Activated naive CD4-positive, alpha-beta T cell treated with anti-CD3 and anti-CD28 coated beads for 36 hours (primary cell): Measurements from ENCODE around the gene KRT2. TPM values are rescaled to one million over a fixed set of nuclear protein-coding genes. Genes with fewer than 3 reads are reported as not detected.

Experiments used
- CTCF ChIA-PET: fragments of 350-600 bp; sonication (Branson Sonifier 250); formaldehyde crosslinking; loops from one replicate; lab custom pipeline; 2021; ENCODE audit warnings: antibody characterized with exemption; lab: Charles Lee
- DNase-seq: peaks from one replicate; pipeline ENCODE4 v3.0.0-alpha.2; 2020
- H3K27ac Mint-ChIP-seq: one replicate; pipeline ENCODE4 v1.8.0; 2021; ENCODE audit warnings: mild to moderate bottlenecking, mixed read lengths
- H3K27me3 Mint-ChIP-seq: one replicate; pipeline ENCODE4 v1.8.0; 2021; ENCODE audit warnings: low read depth, mixed read lengths
- H3K36me3 Mint-ChIP-seq: one replicate; pipeline ENCODE4 v1.8.0; 2021; ENCODE audit warnings: low read depth, mixed read lengths
- H3K4me1 Mint-ChIP-seq: one replicate; pipeline ENCODE4 v1.8.0; 2021; ENCODE audit warnings: low read depth, mixed read lengths
- H3K4me3 Mint-ChIP-seq: one replicate; pipeline ENCODE4 v1.8.0; 2021; ENCODE audit warnings: mild to moderate bottlenecking, moderate library complexity, mixed read lengths
- H3K9me3 Mint-ChIP-seq: one replicate; pipeline ENCODE4 v1.8.0; 2021; ENCODE audit warnings: mixed read lengths
- intact Hi-C: fragments of 100-400 bp; cut with micrococcal nuclease; formaldehyde crosslinking; loops from one replicate; pipeline ENCODE4 v1.15.1; 2023
- total RNA-seq, 2 experiments: library from RNA; stranded (reverse); gene quantifications; one replicate each; pipeline ENCODE4 v1.2.3, GENCODE V29; 2021

KRT2 gene
- total RNA-seq, 2 experiments from 2014 or later, result not detected

DNA sequence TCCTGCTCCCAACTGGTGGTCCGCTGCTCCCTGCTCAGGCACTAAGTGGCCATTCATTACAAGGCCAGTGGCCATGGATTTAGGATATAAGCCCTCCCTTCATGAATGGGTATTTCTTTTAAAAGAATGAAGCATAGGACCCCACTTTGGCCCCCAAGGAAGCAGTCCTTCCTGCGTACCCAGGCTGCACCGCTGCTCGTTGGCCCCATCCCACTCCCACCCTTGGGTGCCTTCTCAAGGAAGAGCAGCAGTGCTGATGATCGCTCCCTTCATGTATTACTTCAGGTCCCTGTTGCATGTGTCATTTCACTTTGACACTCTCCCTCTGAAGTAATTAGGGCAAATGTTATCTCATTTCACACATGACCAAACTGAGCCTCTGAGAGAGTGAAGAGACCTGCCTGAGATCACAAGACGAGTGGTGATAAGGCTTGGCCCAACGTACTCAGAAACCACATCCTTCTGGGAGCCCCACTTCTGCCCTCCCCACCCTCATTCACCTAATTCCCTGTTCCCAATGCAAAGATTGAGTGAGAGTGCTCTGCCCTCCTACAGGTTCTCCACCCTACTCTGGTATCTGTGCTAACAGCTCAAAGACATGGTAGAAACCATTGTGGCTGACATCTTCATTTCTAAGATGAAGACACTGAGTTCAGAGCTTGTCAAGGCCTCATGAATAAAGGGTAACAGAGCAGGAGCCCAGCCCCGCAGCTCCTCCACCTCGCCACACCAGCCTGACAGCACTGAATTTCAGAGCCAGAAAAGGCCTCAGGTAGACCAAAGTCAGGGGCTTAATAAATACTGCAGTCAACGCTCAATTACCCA, 10.3 kb upstream of the KRT2 start:
- intact Hi-C loops, result no loop called here
- H3K27me3 Mint-ChIP-seq, result no peaks in the 10 kb centered on the region
- peaks cover 2% of the 10 kb centered on the region for H3K4me1 Mint-ChIP-seq
- DNase-seq, result no peak
- CTCF ChIA-PET, result interaction anchor here (1.0 kb wide), 1 partner anchor 218 kb away, joined by 3 read pairs; no protein-coding TSS in a partner anchor
- H3K36me3 Mint-ChIP-seq, result no peaks in the 10 kb centered on the region
- no peak overlapping the region for H3K27ac Mint-ChIP-seq
- no peaks in the 10 kb centered on the region for H3K9me3 Mint-ChIP-seq
- no peak overlapping the region for H3K4me3 Mint-ChIP-seq

DNA sequence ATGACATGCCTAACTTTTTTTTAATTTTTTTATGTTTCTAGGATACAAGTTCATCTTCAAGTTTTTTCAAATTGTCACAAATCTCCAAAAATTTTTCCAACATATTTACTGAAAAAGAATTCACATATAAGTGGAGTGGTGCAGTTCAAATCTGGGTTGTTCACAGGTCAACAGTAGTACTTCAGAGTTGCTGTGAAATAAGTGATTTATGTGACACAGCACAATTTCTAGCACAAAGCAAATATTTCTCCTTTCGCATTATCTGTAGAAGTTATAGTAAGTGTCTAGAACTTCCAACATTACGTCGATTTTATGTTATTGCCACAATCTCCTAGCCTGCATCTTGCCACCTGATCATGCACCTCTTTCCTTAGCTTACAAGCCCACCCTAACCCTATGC, 9.7 kb upstream of the KRT2 start:
- H3K27ac Mint-ChIP-seq, result no peak overlapping the region
- CTCF ChIA-PET, result no interaction called here
- peaks cover 2% of the 10 kb centered on the region for H3K4me1 Mint-ChIP-seq

DNA sequence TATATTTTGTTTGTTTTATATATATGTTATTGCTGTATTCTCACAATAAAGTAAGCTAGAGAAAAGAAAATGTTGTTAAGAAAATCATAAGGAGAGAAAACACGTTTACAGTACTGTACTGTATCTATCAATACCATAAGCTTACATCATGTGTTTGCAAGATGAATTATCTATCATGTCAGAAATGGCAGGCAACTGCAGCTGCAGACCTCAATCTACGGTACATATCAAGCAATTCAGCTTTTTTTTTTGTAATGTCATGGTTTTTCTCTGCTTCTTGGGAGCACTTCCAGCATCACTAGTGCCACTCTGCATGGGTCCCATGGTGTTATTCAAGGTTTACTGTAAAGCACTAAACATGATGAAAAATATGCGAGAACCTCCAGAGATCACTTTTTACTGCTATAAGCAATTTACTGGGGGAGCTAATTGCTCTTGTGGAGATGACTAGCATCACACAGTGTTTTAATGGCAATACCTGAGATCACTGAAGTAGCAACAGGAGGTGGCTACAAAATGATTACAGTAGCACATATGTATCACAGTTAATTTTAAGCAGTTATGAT, 9.0 kb upstream of the KRT2 start:
- H3K36me3 Mint-ChIP-seq, result no peaks in the 10 kb centered on the region
- H3K27me3 Mint-ChIP-seq, result no peaks in the 10 kb centered on the region
- no peak overlapping the region for H3K4me3 Mint-ChIP-seq
- peaks cover 7% of the 10 kb centered on the region for H3K4me1 Mint-ChIP-seq
- DNase-seq, result no peak
- intact Hi-C loops, result no loop called here
- no peaks in the 10 kb centered on the region for H3K9me3 Mint-ChIP-seq
- no peak overlapping the region for H3K27ac Mint-ChIP-seq
- CTCF ChIA-PET, result interaction anchor here (0.7 kb wide), 1 partner anchor 30 kb away, joined by 3 read pairs; no protein-coding TSS in a partner anchor

More for the DNA sequence above, 9.7 kb upstream of the KRT2 start:
- intact Hi-C loops, result no loop called here
- no peak for DNase-seq
- Mint-ChIP-seq H3K27me3 (no peaks in the 10 kb centered on the region), H3K4me3 (no peak overlapping the region), H3K36me3 (no peaks in the 10 kb centered on the region), H3K9me3 (no peaks in the 10 kb centered on the region)

DNA sequence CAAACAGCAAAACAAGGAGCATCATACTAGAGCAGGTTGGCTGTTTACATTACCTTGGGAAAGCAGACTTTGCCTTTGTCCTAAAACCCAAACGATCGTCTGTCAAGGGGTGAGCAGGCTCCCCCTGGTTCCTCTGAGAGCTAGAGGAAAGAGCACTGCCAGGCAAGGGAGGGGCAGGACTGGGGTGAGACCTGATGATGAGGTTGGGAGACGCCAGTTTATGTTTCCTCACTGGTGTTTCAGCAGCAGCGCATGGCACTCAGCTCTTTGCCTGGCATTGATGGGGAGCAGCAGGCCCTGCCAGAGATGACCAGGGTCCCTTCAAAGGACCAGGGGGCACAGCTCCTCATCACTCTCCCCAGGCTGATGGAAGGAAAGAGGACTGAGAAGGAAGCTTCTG, 7.9 kb upstream of the KRT2 start:
- intact Hi-C loops, result no loop called here
- H3K36me3 Mint-ChIP-seq, result no peaks in the 10 kb centered on the region
- H3K4me1 Mint-ChIP-seq, result peaks cover 7% of the 10 kb centered on the region
- CTCF ChIA-PET, result interaction anchor here (1.2 to 1.4 kb wide), 2 partner anchors 14 to 211 kb away, joined by 3 read pairs; no protein-coding TSS in a partner anchor
- H3K4me3 Mint-ChIP-seq, result no peak overlapping the region
- H3K9me3 Mint-ChIP-seq, result no peaks in the 10 kb centered on the region
- DNase-seq, result no peak
- no peak overlapping the region for H3K27ac Mint-ChIP-seq
- no peaks in the 10 kb centered on the region for H3K27me3 Mint-ChIP-seq

DNA sequence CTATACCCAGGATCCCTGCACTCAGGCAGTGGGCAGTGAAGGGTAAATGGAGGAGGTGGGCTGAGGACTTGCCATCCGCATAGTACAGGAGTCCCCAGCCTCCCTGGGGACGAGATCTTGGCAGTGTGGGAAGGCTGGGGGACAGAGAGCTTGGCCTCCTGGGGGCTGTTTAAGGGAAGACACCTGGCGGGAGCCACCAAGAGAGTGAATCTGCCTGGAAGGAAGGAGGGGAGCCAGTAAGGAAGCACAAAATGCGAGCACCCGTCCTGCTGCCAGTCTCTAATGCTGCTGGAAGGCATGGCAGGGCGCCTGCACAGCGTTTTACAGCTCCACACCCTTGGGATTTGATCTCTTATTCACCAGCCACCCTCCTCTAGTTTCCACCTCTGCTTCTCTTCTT, 7.4 kb upstream of the KRT2 start:
- H3K4me1 Mint-ChIP-seq, result peaks cover 9% of the 10 kb centered on the region
- no peak overlapping the region for H3K27ac Mint-ChIP-seq
- H3K4me3 Mint-ChIP-seq, result no peak overlapping the region
- no peaks in the 10 kb centered on the region for H3K27me3 Mint-ChIP-seq
- H3K9me3 Mint-ChIP-seq, result no peaks in the 10 kb centered on the region
- H3K36me3 Mint-ChIP-seq, result no peaks in the 10 kb centered on the region
- CTCF ChIA-PET, result interaction anchor here (1.2 to 1.4 kb wide), 2 partner anchors 14 to 211 kb away, joined by 3 read pairs; no protein-coding TSS in a partner anchor
- DNase-seq, result no peak
- intact Hi-C loops, result no loop called here

DNA sequence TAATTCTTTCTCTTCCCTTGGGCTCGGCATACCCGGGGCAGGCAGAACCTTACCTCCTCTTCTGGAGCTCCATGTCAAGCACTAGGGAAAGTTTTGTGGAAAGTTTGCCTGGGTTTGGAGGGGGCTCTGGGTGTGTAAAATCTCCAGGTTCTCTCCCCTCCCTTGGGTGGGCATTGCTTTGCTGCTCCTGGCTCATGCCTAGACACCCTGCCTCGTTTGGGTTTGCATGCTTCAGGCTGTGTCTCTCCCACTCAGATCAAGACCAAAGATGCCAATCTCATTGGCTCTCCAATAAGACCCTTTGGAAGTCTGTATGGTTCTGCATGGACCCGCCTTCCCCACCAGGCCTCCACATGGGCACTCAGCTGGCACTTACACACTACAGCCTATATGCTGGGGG, 6.2 kb upstream of the KRT2 start:
- no peak overlapping the region for H3K4me3 Mint-ChIP-seq
- intact Hi-C loops, result no loop called here
- H3K36me3 Mint-ChIP-seq, result no peaks in the 10 kb centered on the region
- H3K9me3 Mint-ChIP-seq, result no peaks in the 10 kb centered on the region
- H3K27me3 Mint-ChIP-seq, result no peaks in the 10 kb centered on the region
- no peak overlapping the region for H3K27ac Mint-ChIP-seq
- CTCF ChIA-PET, result no interaction called here
- peaks cover 9% of the 10 kb centered on the region for H3K4me1 Mint-ChIP-seq
- DNase-seq, result no peak

DNA sequence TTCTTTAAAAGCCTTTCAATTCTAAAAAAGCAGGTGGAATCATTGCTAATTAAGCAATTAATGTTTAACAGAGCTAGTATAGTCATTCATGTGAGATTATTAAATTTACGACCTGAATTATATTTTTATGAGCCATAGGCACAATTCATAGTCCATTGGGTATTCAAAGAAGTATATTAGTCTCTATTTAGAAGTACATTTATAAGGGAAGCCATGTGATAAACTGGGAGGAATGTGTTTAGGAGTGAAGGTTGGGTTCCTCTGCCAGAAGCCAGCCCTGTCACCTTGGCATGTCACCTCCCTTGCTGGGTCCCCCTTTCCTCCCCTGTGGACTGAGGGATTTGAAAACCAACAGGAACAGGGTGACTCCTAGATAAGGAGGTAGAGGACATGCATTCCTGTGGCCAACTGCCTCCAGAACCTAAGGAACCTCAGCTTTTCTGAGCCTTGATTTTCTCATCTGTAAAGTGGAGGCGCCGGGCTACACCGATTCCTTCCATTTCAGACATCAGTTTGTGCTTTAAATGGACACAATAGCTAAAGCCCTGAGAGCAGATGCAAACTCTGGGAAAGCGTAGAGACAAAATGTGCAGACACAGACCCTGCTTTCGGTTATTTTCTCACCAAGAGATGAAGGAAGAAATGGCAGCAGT, 5.4 kb upstream of the KRT2 start:
- Mint-ChIP-seq H3K36me3 (no peaks in the 10 kb centered on the region), H3K9me3 (no peaks in the 10 kb centered on the region), H3K27ac (no peak overlapping the region), H3K4me1 (peaks cover 9% of the 10 kb centered on the region), H3K27me3 (no peaks in the 10 kb centered on the region), H3K4me3 (no peak overlapping the region)
- DNase-seq, result no peak
- intact Hi-C loops, result no loop called here
- CTCF ChIA-PET, result interaction anchor here (0.9 kb wide), 1 partner anchor 228 kb away, joined by 3 read pairs; no protein-coding TSS in a partner anchor

DNA sequence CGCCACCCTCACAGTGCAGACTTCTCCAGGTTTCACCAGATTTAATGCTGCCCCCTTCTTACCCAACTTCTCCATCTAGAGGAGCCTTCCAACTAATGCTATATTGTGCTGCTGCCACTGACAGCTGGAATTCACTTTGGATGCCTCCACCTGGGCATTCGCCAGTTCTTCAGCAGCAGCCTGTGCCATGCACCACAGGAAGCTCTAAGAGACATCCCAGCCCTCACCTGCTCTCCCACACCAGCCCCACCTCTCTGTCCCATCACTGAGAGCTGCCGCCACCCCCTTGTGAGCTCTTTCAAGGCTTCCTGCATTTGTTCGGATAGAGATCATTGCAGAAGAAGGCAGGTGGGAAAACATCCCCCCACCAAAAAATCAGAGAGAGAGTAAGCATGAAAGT, 4.6 kb upstream of the KRT2 start:
- H3K9me3 Mint-ChIP-seq, result no peaks in the 10 kb centered on the region
- H3K4me3 Mint-ChIP-seq, result no peak overlapping the region
- CTCF ChIA-PET, result interaction anchor here (0.9 kb wide), 1 partner anchor 229 kb away, joined by 3 read pairs; no protein-coding TSS in a partner anchor
- intact Hi-C loops, result no loop called here
- peaks cover 7% of the 10 kb centered on the region for H3K4me1 Mint-ChIP-seq
- H3K27ac Mint-ChIP-seq, result no peak overlapping the region
- H3K27me3 Mint-ChIP-seq, result no peaks in the 10 kb centered on the region
- H3K36me3 Mint-ChIP-seq, result no peaks in the 10 kb centered on the region
- DNase-seq, result no peak

DNA sequence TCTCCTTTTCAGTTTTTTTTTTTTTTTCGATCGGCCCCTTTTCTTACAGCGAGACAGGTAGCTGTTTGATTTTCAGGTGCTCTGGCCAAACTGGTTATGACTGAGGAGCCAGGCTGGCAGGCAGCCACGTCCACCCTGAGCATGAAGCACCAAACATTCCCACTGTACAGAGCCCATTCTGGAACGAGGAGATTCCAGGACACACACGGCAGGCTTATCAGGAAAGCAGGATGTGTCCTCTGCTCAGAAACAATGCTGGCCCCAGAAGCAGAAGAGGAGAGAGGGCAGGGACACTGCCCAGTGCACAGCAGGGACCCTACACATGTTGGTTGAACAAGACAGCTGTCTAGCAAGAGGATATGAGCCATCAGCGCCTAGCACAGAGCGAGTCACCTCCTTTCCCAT, 3.7 kb upstream of the KRT2 start:
- DNase-seq, result no peak
- H3K36me3 Mint-ChIP-seq, result no peaks in the 10 kb centered on the region
- H3K9me3 Mint-ChIP-seq, result no peaks in the 10 kb centered on the region
- intact Hi-C loops, result no loop called here
- H3K27me3 Mint-ChIP-seq, result no peaks in the 10 kb centered on the region
- CTCF ChIA-PET, result interaction anchor here (1.0 kb wide), 1 partner anchor 10 kb away, joined by 3 read pairs; no protein-coding TSS in a partner anchor
- H3K4me3 Mint-ChIP-seq, result no peak overlapping the region
- H3K27ac Mint-ChIP-seq, result no peak overlapping the region
- peaks cover 7% of the 10 kb centered on the region for H3K4me1 Mint-ChIP-seq

DNA sequence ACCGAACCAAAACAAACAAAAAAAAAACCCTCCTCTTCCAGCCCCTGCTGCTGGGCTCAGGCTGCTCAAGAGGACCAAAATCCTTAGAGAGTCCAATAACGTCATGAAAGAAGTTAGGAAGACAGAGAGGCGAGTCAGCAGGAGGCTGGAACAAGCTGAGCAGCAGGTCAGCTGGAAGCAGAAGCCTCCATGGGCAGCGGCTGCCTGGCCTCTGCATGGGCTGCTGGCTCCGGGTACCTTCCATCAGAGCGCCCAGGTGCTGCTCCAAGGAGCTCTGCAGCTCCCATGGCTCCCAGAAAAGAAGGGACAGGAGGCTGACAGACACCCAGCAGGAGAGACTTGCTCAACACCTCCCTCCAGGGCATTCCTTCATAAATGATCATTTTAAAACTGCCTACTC, 3.2 kb upstream of the KRT2 start:
- intact Hi-C loops, result no loop called here
- Mint-ChIP-seq H3K36me3 (no peaks in the 10 kb centered on the region), H3K4me3 (no peak overlapping the region), H3K9me3 (no peaks in the 10 kb centered on the region), H3K27ac (no peak overlapping the region), H3K4me1 (peaks cover 8% of the 10 kb centered on the region), H3K27me3 (no peaks in the 10 kb centered on the region)
- CTCF ChIA-PET, result interaction anchor here (1.0 kb wide), 1 partner anchor 11 kb away, joined by 3 read pairs; no protein-coding TSS in a partner anchor
- no peak for DNase-seq

DNA sequence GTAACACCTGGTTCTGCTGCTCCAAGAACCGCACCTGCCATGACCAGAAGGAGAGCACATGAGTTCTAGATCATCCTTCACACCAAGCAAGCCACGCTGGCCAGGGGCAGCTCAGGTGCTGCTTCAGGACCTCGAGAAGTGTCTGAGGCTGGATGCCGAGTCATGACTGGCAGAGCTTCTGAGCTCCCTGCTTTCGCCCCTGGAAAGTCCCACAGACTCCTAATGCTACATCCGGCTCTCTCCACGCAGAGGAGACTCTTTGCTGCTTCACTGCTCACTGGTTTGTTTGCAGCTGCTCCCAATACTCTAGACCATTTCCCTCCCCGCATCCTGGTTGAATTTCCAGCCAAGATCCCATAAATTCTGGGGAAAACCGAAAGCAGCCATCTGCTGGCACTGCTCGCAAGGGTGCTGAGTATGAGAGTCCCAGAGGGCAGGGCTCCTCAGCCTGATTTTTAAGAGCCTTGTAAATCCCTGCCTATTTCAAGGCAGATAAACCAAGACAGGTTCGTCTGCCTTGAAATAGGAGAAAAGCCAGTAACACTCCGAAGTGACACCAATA, 1.4 kb downstream of the KRT2 start:
- no peaks in the 10 kb centered on the region for H3K36me3 Mint-ChIP-seq
- DNase-seq, result no peak
- no peak overlapping the region for H3K27ac Mint-ChIP-seq
- H3K27me3 Mint-ChIP-seq, result no peaks in the 10 kb centered on the region
- CTCF ChIA-PET, result no interaction called here
- H3K9me3 Mint-ChIP-seq, result no peaks in the 10 kb centered on the region
- peaks cover 47% of the 10 kb centered on the region for H3K4me1 Mint-ChIP-seq
- H3K4me3 Mint-ChIP-seq, result no peak overlapping the region
- intact Hi-C loops, result no loop called here

DNA sequence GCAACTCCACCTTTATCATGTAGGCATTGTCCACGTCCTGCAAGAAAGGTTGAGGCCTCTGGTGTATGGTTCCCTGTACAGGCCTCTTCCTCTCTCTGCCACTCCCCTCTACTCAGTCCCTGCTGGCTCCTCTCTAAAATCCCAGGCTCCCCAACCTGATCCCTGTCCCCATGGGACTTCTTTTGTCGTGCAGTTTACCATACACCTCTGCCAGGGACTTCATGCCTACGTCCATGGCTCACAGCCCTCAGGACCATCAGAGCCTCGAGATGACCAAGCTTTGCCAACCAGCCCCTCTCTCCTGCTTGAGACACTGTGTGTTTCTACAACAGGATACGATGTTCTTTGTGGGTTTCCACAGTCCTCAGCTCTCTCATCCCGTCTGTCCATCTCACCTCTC, 2.9 kb downstream of the KRT2 start:
- peaks cover 61% of the 10 kb centered on the region for H3K4me1 Mint-ChIP-seq
- H3K27ac Mint-ChIP-seq, result no peak overlapping the region

More for the DNA sequence above, 2.9 kb downstream of the KRT2 start:
- no peaks in the 10 kb centered on the region for H3K27me3 Mint-ChIP-seq
- CTCF ChIA-PET, result interaction anchor here (0.6 kb wide), 1 partner anchor 513 kb away, joined by 5 read pairs; no protein-coding TSS in a partner anchor
- no peak for DNase-seq
- no peaks in the 10 kb centered on the region for H3K9me3 Mint-ChIP-seq
- intact Hi-C loops, result no loop called here
- no peaks in the 10 kb centered on the region for H3K36me3 Mint-ChIP-seq
- no peak overlapping the region for H3K4me3 Mint-ChIP-seq
